ENCODE data around the gene GMPPA. TPM values are rescaled to one million over a fixed set of nuclear protein-coding genes. Genes with fewer than 3 reads are reported as not detected.

GMPPA gene
- total and polyA plus RNA-seq, 9 of the 15 experiments (the other 6 are each of a cell fraction or from before 2014, with no cell fraction given), result 7.0 to 101 (median 66.7) TPM

DNA sequence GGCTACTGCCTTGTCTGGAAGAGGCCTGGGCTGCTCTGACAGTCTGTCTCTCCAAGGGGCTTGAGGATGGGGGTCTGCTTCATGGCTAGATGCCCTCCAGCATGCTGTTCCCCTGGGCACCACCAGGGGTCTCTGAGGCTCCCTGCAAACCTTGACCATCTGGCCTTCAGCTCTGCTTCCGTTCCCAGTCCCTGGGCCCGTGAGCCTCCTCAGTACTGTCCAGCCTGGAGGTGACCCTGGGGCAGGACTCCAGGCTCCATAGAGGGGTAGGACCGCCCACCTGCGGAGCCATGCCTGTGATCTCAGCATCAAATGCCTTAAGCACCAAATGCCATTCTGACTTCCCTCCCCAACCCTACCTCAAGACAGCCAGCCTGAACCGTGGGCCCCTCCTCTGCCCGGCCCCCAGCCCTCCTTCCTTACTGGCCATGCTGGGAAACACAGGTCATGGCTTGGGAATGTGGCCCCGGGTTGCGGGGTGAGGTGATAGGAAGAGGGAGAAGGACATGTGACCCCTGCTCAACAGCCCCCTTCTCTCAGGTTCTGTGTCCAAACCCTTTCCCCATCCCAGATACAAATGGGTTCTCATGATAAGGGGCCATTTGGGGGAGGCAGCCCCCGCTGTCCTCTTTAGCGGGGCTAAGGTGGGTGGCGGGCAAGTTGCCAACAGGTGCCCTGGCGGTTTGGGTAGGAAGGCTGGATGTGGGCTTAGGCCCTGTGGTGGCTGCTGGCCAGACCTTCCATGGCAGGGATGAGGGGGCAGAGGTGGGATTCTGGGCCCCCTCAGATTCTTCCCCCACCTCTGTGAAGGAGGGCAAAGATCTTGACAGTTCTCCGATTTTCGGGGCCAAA is 39.0 kb upstream of the GMPPA start (continued):
- TF ChIP-seq ATF3 (IDR thresholded peaks at IDR 0.05) (no peak), ATF3 (CRISPR knock-in tag; conservative IDR thresholded peaks at IDR 0.05) (no peak), GTF2E2 (tag; IDR thresholded peaks at IDR 0.05) (no peak), ZNF589 (CRISPR knock-in tag; IDR thresholded peaks at IDR 0.05; ENCODE audit: low read depth) (no peak), MAFK (IDR thresholded peaks at IDR 0.05; ENCODE audit: low read length) (no peak), BRD9 (IDR thresholded peaks at IDR 0.05; ENCODE audit: low read depth, partially characterized antibody) (peak; percentile 48), ZC3H11A (IDR thresholded peaks at IDR 0.05; ENCODE audit: low read depth, low read length) (no peak), ZSCAN29 (IDR thresholded peaks at IDR 0.05) (no peak), DMBX1 (CRISPR knock-in tag; IDR thresholded peaks at IDR 0.05; ENCODE audit: borderline replicate concordance) (no peak), MECOM (CRISPR knock-in tag; IDR thresholded peaks at IDR 0.05) (no peak), TCFL5 (CRISPR knock-in tag; conservative IDR thresholded peaks at IDR 0.05) (no peak), PTRF (tag; IDR thresholded peaks at IDR 0.05) (no peak), POLR2AphosphoS5 (IDR thresholded peaks at IDR 0.05; ENCODE audit: control insufficient read depth, insufficient read depth, low read depth, low read length) (no peak), CBX5 (IDR thresholded peaks at IDR 0.05; ENCODE audit: borderline replicate concordance, low read depth) (no peak), MAFG (tag; conservative IDR thresholded peaks at IDR 0.05) (no peak), NFRKB (IDR thresholded peaks at IDR 0.05; ENCODE audit: low read depth) (peak; percentile 38; the same call in 1 of the 2 replicates), SETDB1 (IDR thresholded peaks at IDR 0.05; ENCODE audit: low read length) (no peak)
- TF ChIP-seq, protein P1, sequence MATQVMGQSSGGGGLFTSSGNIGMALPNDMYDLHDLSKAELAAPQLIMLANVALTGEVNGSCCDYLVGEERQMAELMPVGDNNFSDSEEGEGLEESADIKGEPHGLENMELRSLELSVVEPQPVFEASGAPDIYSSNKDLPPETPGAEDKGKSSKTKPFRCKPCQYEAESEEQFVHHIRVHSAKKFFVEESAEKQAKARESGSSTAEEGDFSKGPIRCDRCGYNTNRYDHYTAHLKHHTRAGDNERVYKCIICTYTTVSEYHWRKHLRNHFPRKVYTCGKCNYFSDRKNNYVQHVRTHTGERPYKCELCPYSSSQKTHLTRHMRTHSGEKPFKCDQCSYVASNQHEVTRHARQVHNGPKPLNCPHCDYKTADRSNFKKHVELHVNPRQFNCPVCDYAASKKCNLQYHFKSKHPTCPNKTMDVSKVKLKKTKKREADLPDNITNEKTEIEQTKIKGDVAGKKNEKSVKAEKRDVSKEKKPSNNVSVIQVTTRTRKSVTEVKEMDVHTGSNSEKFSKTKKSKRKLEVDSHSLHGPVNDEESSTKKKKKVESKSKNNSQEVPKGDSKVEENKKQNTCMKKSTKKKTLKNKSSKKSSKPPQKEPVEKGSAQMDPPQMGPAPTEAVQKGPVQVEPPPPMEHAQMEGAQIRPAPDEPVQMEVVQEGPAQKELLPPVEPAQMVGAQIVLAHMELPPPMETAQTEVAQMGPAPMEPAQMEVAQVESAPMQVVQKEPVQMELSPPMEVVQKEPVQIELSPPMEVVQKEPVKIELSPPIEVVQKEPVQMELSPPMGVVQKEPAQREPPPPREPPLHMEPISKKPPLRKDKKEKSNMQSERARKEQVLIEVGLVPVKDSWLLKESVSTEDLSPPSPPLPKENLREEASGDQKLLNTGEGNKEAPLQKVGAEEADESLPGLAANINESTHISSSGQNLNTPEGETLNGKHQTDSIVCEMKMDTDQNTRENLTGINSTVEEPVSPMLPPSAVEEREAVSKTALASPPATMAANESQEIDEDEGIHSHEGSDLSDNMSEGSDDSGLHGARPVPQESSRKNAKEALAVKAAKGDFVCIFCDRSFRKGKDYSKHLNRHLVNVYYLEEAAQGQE (IDR thresholded peaks at IDR 0.05; ENCODE audit: borderline replicate concordance), result peak; percentile 62; the same call in 1 of the 2 replicates
- TF ChIP-seq, protein P1 (CRISPR knock-in tag; IDR thresholded peaks at IDR 0.05; ENCODE audit: low read depth), result no peak
- TF ChIP-seq, protein P2, sequence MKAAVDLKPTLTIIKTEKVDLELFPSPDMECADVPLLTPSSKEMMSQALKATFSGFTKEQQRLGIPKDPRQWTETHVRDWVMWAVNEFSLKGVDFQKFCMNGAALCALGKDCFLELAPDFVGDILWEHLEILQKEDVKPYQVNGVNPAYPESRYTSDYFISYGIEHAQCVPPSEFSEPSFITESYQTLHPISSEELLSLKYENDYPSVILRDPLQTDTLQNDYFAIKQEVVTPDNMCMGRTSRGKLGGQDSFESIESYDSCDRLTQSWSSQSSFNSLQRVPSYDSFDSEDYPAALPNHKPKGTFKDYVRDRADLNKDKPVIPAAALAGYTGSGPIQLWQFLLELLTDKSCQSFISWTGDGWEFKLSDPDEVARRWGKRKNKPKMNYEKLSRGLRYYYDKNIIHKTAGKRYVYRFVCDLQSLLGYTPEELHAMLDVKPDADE (conservative IDR thresholded peaks at IDR 0.05; ENCODE audit: control insufficient read depth, low read depth, low read length), result no peak

All from K562 (cell line).